GM12878 (cell line): Measurements from ENCODE around the gene PID1. TPM values are rescaled to one million over a fixed set of nuclear protein-coding genes. Genes with fewer than 3 reads are reported as not detected.

ENCODE experiments used
- PAX5 ChIP-seq: IDR thresholded peaks from 2 replicates; pipeline ENCODE4 v1.6.1; 2011; ENCODE audit warnings: low read depth, low read length, borderline replicate concordance
- TARDBP ChIP-seq: IDR thresholded peaks from 2 replicates; pipeline ENCODE4 v1.6.1; 2016; ENCODE audit warnings: borderline replicate concordance
- polyA plus RNA-seq, 11 experiments: library from polyadenylated mRNA; depleted of rRNA in 4 of 11; unstranded in 6 of 11; stranded (reverse) in 5 of 11; fragments of >200 nt; fragmentation: Nextera tagmentation in 4 of 11; fragmentation: Illumina TruSeq in 1 of 11; extraction: Ambion mirVana in 4 of 11; extraction: Trizol in 1 of 11; gene quantifications; 1 replicate in 1 of 11; 2 replicates in 10 of 11; pipeline versions ENCODE4 v1.2.1 to v1.2.3, GENCODE V29; 2011 to 2016; ENCODE audit warnings: inconsistent platforms in 2 of 11, missing spikeins in 2 of 11, low read depth in 1 of 11
- total RNA-seq, 4 experiments: library from RNA; depleted of rRNA in 3 of 4; stranded (reverse); fragments of >200 nt in 3 of 4; fragmentation: Illumina TruSeq in 1 of 4; extraction: Trizol in 1 of 4; gene quantifications; 2 replicates each; pipeline versions ENCODE4 v1.2.1 to v1.2.3, GENCODE V29; 2013 to 2021
- TF ChIP-seq, protein P1 (sequence below): fragments of 450-650 bp; IDR thresholded peaks from 2 replicates; pipeline ENCODE4 v1.6.1; 2016; ENCODE audit warnings: mild to moderate bottlenecking, moderate library complexity, borderline replicate concordance
- TF ChIP-seq, protein P2 (sequence below): fragments of 450-650 bp; IDR thresholded peaks from 2 replicates; pipeline ENCODE4 v1.6.1; 2017; ENCODE audit warnings: borderline replicate concordance
- TF ChIP-seq, protein P3 (sequence below): fragments of 450-650 bp; conservative IDR thresholded peaks from 2 replicates; pipeline ENCODE4 v1.6.1; 2017; ENCODE audit warnings: mild to moderate bottlenecking, moderate library complexity

PID1 gene
- total and polyA plus RNA-seq, 10 of the 15 experiments (the other 5 are each of a cell fraction or from before 2014, with no cell fraction given): not detected

DNA sequence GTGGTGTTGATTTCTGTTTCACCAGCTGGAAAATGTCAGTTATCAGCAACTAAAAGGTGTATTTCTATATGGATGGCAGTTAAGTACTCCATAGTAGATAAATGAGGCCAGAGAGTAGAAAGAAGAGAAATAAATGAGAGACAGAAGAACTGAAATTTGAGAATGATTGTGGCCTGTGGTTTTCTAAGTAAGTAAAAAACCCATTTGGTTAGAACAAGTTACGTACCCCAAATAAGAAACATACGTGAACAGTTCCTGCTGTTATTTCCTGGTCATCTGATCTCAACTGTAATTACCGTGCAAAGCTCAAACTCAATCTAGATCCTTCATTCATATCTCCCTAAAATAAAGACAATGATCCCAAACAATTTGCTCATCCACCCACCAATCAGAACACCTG lies 181.3 kb downstream of the PID1 start (continued):
- TF ChIP-seq, protein P1, sequence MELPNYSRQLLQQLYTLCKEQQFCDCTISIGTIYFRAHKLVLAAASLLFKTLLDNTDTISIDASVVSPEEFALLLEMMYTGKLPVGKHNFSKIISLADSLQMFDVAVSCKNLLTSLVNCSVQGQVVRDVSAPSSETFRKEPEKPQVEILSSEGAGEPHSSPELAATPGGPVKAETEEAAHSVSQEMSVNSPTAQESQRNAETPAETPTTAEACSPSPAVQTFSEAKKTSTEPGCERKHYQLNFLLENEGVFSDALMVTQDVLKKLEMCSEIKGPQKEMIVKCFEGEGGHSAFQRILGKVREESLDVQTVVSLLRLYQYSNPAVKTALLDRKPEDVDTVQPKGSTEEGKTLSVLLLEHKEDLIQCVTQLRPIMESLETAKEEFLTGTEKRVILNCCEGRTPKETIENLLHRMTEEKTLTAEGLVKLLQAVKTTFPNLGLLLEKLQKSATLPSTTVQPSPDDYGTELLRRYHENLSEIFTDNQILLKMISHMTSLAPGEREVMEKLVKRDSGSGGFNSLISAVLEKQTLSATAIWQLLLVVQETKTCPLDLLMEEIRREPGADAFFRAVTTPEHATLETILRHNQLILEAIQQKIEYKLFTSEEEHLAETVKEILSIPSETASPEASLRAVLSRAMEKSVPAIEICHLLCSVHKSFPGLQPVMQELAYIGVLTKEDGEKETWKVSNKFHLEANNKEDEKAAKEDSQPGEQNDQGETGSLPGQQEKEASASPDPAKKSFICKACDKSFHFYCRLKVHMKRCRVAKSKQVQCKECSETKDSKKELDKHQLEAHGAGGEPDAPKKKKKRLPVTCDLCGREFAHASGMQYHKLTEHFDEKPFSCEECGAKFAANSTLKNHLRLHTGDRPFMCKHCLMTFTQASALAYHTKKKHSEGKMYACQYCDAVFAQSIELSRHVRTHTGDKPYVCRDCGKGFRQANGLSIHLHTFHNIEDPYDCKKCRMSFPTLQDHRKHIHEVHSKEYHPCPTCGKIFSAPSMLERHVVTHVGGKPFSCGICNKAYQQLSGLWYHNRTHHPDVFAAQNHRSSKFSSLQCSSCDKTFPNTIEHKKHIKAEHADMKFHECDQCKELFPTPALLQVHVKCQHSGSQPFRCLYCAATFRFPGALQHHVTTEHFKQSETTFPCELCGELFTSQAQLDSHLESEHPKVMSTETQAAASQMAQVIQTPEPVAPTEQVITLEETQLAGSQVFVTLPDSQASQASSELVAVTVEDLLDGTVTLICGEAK: no peak
- no peak for TF ChIP-seq TARDBP
- TF ChIP-seq, protein P2, sequence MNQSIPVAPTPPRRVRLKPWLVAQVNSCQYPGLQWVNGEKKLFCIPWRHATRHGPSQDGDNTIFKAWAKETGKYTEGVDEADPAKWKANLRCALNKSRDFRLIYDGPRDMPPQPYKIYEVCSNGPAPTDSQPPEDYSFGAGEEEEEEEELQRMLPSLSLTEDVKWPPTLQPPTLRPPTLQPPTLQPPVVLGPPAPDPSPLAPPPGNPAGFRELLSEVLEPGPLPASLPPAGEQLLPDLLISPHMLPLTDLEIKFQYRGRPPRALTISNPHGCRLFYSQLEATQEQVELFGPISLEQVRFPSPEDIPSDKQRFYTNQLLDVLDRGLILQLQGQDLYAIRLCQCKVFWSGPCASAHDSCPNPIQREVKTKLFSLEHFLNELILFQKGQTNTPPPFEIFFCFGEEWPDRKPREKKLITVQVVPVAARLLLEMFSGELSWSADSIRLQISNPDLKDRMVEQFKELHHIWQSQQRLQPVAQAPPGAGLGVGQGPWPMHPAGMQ: no peak
- TF ChIP-seq, protein P3, sequence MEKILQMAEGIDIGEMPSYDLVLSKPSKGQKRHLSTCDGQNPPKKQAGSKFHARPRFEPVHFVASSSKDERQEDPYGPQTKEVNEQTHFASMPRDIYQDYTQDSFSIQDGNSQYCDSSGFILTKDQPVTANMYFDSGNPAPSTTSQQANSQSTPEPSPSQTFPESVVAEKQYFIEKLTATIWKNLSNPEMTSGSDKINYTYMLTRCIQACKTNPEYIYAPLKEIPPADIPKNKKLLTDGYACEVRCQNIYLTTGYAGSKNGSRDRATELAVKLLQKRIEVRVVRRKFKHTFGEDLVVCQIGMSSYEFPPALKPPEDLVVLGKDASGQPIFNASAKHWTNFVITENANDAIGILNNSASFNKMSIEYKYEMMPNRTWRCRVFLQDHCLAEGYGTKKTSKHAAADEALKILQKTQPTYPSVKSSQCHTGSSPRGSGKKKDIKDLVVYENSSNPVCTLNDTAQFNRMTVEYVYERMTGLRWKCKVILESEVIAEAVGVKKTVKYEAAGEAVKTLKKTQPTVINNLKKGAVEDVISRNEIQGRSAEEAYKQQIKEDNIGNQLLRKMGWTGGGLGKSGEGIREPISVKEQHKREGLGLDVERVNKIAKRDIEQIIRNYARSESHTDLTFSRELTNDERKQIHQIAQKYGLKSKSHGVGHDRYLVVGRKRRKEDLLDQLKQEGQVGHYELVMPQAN: no peak
- no peak for TF ChIP-seq PAX5
